Stomach smooth muscle (tissue), 2 donors: ENCODE results near the gene ANO2.

Source experiments
- H3K27ac ChIP-seq: one replicate; pipeline ENCODE4 v1.7.0; 2013; ENCODE audit warnings: mild to moderate bottlenecking, low read length, inconsistent platforms
- H3K27me3 ChIP-seq, 2 donors: one replicate each; pipeline ENCODE4 v1.7.0; 2013; ENCODE audit warnings: low read length in 2 of 2; ENCODE audit not compliant: insufficient read depth in 2 of 2, control insufficient read depth in 1 of 2
- H3K36me3 ChIP-seq, 2 donors: one replicate each; pipeline ENCODE4 v1.7.0; 2013; ENCODE audit warnings: low read length in 2 of 2; ENCODE audit not compliant: control insufficient read depth in 2 of 2, insufficient read depth in 2 of 2
- H3K4me1 ChIP-seq: one replicate; pipeline ENCODE4 v1.7.0; 2013; ENCODE audit warnings: low read length; ENCODE audit not compliant: control insufficient read depth, insufficient read depth
- H3K4me3 ChIP-seq, 2 donors: one replicate each; pipeline ENCODE4 v1.7.0; 2013; ENCODE audit warnings: low read length in 2 of 2
- H3K9ac ChIP-seq, 2 donors: one replicate each; pipeline ENCODE4 v1.7.0; 2013; ENCODE audit warnings: low read length in 2 of 2, mild to moderate bottlenecking in 1 of 2
- H3K9me3 ChIP-seq, 2 donors: one replicate each; pipeline ENCODE4 v1.7.0; 2013; ENCODE audit warnings: low read length in 2 of 2; ENCODE audit not compliant: control insufficient read depth in 2 of 2
- donor health status: healthy.
- donor health status: Pancreatic carcinoma.

The ANO2 gene

DNA sequence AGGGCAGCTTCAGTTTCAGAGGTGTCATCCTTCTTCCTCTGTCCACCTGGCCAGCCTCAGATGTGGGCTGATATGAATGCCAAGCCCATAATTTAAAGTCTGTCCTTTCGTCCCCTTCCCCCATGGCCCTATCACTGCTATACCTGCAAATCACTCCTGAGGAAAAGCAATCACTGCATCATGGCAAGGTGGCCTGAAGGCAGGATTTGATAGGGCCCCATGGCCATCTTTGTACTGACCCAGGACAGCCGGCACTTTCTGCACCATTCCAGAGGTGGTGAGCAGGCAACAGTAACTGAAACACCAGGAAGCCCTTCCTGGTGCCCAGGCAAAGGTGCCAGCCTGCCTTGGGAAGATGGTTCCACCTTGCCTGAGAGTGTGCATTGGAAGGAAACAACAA, 60.8 kb downstream of the ANO2 start:
- Histone ChIP-seq H3K9me3 (no peaks in the 10 kb centered on the region), H3K36me3 (no peaks in the 10 kb centered on the region), H3K9ac (no peak overlapping the region), H3K27me3 (peaks cover 0 to 13% of the 10 kb centered on the region in 2 donors), H3K4me1 (no peaks in the 10 kb centered on the region), H3K27ac (no peak overlapping the region), H3K4me3 (no peak overlapping the region)

DNA sequence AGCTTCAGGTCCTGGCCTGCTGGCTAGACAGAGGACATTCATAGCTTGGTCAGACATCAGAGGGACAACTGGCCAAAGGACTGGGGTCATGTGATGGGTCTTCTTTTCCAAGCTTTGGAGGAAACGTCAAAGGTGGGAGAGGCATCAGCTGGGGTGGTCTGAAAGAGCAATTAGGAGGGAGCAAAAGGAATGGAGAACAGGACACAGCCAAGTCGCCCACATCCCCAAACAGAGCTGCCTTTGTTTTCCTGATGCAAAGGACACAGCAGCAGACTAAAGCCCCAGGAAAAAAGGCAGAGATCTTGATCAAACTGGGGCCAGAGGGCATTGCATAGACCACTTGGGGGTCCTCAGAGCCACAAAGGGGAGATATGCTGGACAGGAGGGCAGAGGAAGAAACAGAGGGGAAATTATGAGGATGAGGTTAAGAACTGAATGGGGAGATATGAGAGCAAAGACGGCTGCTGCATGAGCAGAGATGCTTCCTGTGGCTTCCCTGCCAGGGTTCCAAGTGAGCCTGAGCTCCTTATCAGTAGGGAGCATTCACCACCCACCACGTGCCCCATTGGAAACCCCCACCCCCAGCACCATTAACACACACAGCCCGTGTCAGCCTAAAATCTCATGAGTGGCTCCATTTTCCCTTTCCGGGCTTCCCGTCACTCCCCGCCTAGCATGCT, 62.4 kb downstream of the ANO2 start:
- no peaks in the 10 kb centered on the region for H3K9me3 ChIP-seq
- H3K4me3 ChIP-seq = no peak overlapping the region
- H3K27ac ChIP-seq = no peak overlapping the region

DNA sequence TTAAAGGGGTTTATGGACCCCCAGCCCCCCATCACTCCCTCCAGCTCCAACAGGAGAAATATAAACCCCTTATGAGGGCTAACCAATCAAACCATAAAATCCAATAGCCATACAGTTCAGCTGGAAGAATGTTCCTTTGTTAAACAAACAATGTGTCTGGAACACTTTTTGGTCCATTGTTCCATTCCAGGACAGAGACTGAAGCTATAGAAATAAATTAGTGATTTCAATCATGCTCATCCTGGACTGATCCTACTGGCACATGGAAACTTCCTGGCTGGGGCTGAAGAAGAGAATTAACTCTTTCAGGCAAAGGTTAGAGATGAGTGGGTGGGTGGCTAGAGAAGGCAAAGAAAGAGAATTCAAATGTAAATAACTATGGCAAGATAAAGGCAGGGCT, 63.4 kb downstream of the ANO2 start:
- Histone ChIP-seq H3K36me3 (no peaks in the 10 kb centered on the region), H3K27me3 (peaks cover 0 to 13% of the 10 kb centered on the region in 2 donors), H3K9me3 (no peaks in the 10 kb centered on the region)

More for the DNA sequence above, 62.4 kb downstream of the ANO2 start:
- Histone ChIP-seq H3K27me3 (peaks cover 0 to 13% of the 10 kb centered on the region in 2 donors), H3K36me3 (no peaks in the 10 kb centered on the region), H3K4me1 (no peaks in the 10 kb centered on the region), H3K9ac (no peak overlapping the region)

DNA sequence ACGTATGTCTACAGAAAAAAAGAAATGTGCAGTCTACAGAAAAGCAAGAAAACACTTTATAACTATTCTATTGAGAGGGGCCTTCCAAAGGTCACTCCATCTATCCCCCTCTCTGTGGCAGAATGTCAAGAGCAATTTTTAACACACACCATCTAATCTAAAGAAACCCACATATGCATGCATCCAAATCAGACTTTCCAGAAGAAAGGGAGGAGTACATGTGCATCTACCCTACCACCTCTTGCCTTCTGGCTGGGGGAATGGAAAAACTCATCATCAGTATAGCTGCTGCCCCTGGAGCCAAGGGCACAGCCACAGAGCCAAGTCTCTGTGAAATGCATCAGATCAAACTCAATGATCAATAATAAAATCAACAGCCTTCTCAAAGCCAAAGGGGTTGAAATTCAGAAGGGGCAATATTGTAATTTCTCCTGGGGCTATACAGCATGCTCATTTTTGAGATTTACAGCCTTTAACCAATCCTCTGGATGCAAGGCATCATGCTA, 63.9 kb downstream of the ANO2 start:
- Histone ChIP-seq H3K4me1 (no peaks in the 10 kb centered on the region), H3K27me3 (peaks cover 0 to 13% of the 10 kb centered on the region in 2 donors), H3K9me3 (no peaks in the 10 kb centered on the region), H3K27ac (no peak overlapping the region), H3K4me3 (no peak overlapping the region), H3K36me3 (no peaks in the 10 kb centered on the region), H3K9ac (no peak overlapping the region)

More for the DNA sequence above, 63.4 kb downstream of the ANO2 start:
- no peak overlapping the region for H3K27ac ChIP-seq
- H3K9ac ChIP-seq = no peak overlapping the region
- no peaks in the 10 kb centered on the region for H3K4me1 ChIP-seq
- no peak overlapping the region for H3K4me3 ChIP-seq

DNA sequence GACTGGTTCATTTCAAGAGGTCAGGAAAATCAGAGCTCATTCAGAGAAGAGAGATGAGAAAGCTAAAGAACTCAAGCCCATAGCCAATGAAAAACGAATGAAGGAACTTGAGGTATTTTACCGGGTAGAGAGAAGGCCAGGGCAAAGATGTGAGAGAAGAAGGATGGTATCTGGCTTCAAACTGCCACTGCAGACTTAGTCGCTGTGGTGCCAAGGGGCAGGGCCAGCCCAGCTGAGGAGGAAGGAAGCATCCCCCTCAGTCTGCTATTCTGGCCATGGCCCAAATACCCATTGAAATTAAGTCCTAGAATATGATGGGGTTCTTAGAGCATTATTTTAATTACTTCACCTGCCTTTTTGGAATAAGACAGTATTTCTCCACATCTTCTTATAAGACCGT, 69.2 kb downstream of the ANO2 start:
- Histone ChIP-seq H3K36me3 (no peaks in the 10 kb centered on the region), H3K4me1 (peaks cover 2% of the 10 kb centered on the region), H3K9me3 (no peaks in the 10 kb centered on the region), H3K27me3 (peaks cover 0 to 4% of the 10 kb centered on the region in 2 donors), H3K4me3 (no peak overlapping the region), H3K9ac (no peak overlapping the region), H3K27ac (no peak overlapping the region)

DNA sequence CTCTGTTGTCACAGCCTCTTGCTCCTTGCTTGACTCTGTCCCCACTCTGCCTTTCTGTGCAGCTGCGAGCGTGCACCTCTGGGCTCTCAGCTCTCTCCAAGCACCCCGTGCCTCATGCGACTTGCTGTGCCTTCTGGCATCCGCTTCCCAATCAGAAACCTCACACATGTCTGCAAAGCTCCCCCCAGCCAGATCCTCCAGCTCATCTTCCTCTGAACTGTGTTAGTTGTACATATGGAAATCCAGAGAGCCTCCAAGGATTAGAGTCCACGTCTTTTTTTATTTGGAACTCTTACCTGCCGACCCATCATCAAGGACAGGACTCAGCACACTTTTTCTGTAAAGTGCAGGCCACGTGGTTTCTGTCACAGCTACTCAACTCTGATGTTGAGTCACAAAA, 70.5 kb downstream of the ANO2 start:
- Histone ChIP-seq H3K9me3 (no peaks in the 10 kb centered on the region), H3K4me1 (peaks cover 2% of the 10 kb centered on the region), H3K27me3 (peaks cover 0 to 2% of the 10 kb centered on the region in 2 donors), H3K9ac (no peak overlapping the region), H3K36me3 (no peaks in the 10 kb centered on the region), H3K27ac (no peak overlapping the region), H3K4me3 (no peak overlapping the region)

DNA sequence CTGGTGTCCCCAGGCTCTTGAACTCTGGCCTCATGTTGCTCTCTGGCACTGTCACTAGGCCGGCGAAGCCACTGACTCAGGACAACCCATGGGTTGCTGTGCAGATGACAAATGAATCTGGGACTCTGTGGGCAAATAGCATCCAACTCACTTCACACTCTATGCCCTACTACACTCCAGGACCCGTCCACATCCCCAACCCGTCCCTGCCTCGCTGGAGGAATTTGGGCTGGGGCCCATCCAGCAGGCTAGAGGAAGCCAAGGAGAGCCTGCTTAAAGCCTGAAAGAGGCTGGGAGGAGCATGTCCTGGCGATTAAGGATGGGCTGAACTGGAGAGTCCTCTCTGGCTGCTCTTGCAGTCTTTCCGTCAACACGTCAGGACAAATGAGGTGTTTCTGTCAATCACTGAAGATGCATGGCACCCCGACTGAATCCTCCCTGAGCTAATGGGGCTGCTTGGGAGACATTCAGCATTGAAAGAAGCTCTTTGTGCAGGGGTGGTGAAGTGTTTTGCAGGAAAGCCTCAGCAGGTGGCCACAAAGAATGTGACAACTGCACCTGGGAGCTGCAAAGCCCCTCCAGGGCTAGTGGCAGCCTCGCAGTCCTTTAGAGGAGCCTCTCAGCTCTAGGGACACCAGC, 71.7 kb downstream of the ANO2 start:
- H3K27me3 ChIP-seq = peaks cover 0 to 2% of the 10 kb centered on the region in 2 donors
- H3K4me3 ChIP-seq = no peak overlapping the region
- H3K4me1 ChIP-seq = peaks cover 2% of the 10 kb centered on the region
- no peaks in the 10 kb centered on the region for H3K9me3 ChIP-seq
- no peaks in the 10 kb centered on the region for H3K36me3 ChIP-seq
- H3K27ac ChIP-seq = no peak overlapping the region
- no peak overlapping the region for H3K9ac ChIP-seq

DNA sequence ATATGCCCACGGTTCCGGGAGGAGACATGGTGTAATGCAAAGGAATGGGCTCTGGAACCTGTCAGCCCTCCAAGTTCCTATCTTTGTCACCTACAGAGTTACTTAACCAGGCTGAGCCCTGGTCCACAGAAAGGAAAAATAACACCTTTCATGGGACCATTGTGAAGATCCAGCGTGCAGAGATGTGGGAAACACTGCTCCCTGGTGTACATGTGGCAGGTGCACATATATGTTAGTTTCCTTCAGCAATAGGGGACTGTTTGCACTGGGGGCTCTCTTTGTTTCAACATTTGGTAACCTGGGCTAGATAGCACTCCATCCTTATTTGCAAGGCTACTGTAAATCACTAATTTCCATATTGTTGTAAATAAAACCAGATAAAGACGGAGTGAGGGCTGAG, 72.3 kb downstream of the ANO2 start:
- Histone ChIP-seq H3K9me3 (no peaks in the 10 kb centered on the region), H3K27ac (no peak overlapping the region), H3K9ac (no peak overlapping the region), H3K36me3 (no peaks in the 10 kb centered on the region), H3K4me1 (peaks cover 2% of the 10 kb centered on the region), H3K4me3 (no peak overlapping the region), H3K27me3 (peaks cover 0 to 2% of the 10 kb centered on the region in 2 donors)

DNA sequence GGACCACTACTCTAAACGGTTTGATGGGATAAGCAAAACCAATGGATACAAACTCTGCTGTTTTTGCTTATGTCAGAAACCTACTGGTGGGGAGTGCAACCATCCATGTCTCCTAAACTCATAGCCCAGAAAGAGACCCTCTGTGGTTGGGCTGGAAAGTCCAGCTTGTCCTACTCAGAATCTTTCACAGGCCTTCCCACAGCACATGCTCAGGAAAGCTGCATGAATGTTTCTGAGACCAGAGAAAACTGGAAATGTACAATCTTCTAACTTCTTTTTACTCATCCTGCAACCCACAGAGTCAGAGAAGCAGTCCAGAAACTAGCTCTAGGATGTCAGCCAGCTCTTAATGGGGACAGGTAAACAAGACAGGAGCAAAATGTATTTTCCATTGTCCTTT, 73.3 kb downstream of the ANO2 start:
- H3K4me1 ChIP-seq = peaks cover 2% of the 10 kb centered on the region
- no peaks in the 10 kb centered on the region for H3K9me3 ChIP-seq
- peaks cover 0 to 2% of the 10 kb centered on the region in 2 donors for H3K27me3 ChIP-seq
- no peak overlapping the region for H3K4me3 ChIP-seq
- H3K9ac ChIP-seq = no peak overlapping the region
- H3K36me3 ChIP-seq = no peaks in the 10 kb centered on the region
- H3K27ac ChIP-seq = no peak overlapping the region

DNA sequence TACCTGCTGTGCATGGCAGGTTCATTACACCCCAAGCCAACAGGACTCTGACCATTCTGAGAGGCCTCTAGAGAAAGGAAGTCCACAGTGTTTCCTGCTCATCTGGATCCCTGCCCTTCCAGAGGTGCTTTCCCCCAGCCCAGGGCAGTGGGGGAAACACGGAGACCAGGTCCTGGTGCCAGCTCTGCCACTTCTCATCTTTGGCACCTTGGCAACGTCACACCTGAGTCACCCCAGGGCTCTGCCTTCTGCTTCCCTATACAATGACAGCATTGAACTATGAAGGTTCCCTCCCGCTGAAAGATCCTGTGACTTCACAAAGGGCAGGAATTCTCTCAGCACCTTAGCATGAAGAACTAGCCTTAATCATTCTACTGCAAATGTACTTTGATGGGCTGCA, 74.9 kb downstream of the ANO2 start:
- Histone ChIP-seq H3K27me3 (peaks cover 4 to 6% of the 10 kb centered on the region in 2 donors), H3K36me3 (no peaks in the 10 kb centered on the region), H3K9ac (no peak overlapping the region), H3K4me3 (no peak overlapping the region), H3K27ac (no peak overlapping the region), H3K9me3 (peaks cover 3 to 4% of the 10 kb centered on the region in 2 donors), H3K4me1 (peaks cover 2% of the 10 kb centered on the region)
